Measurements from ENCODE around the gene ATP9A. TPM values are rescaled to one million over a fixed set of nuclear protein-coding genes. Genes with fewer than 3 reads are reported as not detected.

ATP9A gene
- total RNA-seq, 1 donor from 2014 or later: 23.1 TPM

DNA sequence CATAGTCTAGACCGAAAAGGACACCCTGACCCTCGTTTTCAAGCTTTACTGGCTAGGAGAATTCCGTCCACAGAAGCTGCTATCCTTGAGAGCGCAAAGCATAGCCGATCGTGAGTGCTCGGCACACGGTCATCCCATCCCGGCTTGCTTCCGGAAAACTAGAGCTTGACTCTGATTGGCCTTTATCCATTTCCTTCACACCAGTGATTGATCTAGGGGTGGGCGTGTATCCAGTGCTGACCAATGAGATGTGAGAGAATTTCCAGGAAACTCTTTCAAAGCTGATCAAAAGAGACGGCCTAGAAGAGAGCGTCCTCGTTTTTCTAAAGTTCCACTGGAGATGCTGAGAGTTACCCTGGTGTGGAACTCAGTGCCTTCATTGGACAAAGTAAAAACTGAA is 184.7 kb downstream of the ATP9A start:
- no peaks in the 10 kb centered on the region for H3K9me3 ChIP-seq
- intact Hi-C loops (cut with DNase I): no loop called here

DNA sequence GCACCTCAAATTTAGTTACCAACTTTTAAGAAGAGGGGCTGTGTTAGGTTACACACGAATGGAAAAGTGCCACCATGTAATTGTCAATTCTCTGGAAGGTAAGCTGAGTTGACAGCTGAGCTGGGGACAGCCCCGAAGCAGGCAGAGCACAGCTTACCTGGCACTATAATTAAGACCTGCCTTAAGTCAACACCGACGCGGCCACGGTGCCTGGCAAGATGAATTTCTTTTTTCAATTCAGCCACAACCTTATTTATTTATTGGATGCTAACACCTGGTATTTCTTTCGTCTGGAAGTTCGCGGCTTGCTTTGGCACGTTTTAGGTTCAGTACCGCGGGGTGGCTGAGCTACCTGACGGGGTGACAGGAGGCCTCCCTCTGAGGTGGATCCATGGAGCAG is 185.1 kb downstream of the ATP9A start:
- ATAC-seq (no peak), DNase-seq (no peak)
- Histone ChIP-seq H3K4me3 (no peak overlapping the region), H3K9me3 (no peaks in the 10 kb centered on the region), H3K36me3 (no peaks in the 10 kb centered on the region), H3K27me3 (ENCODE audit: low read depth) (no peaks in the 10 kb centered on the region), H3K27ac (no peak overlapping the region), H3K4me1 (no peaks in the 10 kb centered on the region)
- intact Hi-C loops (cut with DNase I): no loop called here
- TF ChIP-seq, protein P1, sequence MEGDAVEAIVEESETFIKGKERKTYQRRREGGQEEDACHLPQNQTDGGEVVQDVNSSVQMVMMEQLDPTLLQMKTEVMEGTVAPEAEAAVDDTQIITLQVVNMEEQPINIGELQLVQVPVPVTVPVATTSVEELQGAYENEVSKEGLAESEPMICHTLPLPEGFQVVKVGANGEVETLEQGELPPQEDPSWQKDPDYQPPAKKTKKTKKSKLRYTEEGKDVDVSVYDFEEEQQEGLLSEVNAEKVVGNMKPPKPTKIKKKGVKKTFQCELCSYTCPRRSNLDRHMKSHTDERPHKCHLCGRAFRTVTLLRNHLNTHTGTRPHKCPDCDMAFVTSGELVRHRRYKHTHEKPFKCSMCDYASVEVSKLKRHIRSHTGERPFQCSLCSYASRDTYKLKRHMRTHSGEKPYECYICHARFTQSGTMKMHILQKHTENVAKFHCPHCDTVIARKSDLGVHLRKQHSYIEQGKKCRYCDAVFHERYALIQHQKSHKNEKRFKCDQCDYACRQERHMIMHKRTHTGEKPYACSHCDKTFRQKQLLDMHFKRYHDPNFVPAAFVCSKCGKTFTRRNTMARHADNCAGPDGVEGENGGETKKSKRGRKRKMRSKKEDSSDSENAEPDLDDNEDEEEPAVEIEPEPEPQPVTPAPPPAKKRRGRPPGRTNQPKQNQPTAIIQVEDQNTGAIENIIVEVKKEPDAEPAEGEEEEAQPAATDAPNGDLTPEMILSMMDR (IDR thresholded peaks at IDR 0.05): no peak

More for the DNA sequence above, 184.7 kb downstream of the ATP9A start:
- no peak overlapping the region for H3K4me3 ChIP-seq
- DNase-seq (no peak), ATAC-seq (no peak)
- no peaks in the 10 kb centered on the region for H3K27me3 ChIP-seq (ENCODE audit: low read depth)
- no peaks in the 10 kb centered on the region for H3K36me3 ChIP-seq
- no peak overlapping the region for H3K27ac ChIP-seq
- H3K4me1 ChIP-seq: no peaks in the 10 kb centered on the region
- TF ChIP-seq, protein P1 (IDR thresholded peaks at IDR 0.05): no peak

DNA sequence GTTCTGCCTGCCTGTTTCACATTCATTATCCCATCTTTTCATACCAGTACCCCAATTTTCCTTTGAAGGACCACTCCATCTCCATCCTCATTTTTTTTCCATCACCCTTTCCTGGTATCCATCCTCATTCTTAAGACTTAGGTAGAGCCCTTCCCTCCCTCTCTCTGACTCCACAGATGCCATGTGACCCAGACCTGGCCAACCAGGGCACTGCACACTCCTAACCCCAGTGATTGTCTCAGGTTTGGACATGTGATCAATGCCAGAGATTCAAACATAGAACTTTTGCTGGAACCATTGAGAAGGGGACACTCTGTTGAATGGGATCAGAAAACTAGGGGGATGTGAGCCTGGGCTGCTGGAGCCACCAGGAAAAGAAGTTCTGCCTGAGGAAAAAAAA is 186.6 kb downstream of the ATP9A start:
- no peaks in the 10 kb centered on the region for H3K9me3 ChIP-seq
- no peak overlapping the region for H3K4me3 ChIP-seq
- TF ChIP-seq, protein P1 (IDR thresholded peaks at IDR 0.05): no peak
- DNase-seq (no peak), ATAC-seq (no peak)
- H3K27ac ChIP-seq: no peak overlapping the region
- no peaks in the 10 kb centered on the region for H3K27me3 ChIP-seq (ENCODE audit: low read depth)
- H3K4me1 ChIP-seq: no peaks in the 10 kb centered on the region
- H3K36me3 ChIP-seq: no peaks in the 10 kb centered on the region
- intact Hi-C loops (cut with DNase I): no loop called here

DNA sequence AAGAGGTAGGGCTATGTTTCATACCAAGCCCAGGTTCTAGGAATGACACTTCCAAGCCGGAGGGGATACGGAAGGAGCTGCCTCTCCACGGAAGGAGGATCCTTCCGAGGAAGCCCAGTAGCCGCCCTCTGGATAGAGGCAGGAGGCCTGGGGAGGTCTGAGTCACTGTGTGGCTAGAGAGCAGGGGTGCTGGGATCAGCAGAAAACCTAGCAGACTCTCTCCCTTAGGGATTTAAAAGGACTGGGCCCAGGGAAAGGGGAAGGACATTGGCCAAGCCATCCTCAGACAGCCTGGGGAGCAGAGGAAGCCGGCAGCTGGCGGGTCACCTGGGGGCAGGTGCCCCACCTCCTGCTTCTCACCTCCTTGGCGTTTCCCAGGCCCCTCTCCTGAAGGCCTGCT is 189.1 kb downstream of the ATP9A start:
- intact Hi-C loops (cut with DNase I): no loop called here

DNA sequence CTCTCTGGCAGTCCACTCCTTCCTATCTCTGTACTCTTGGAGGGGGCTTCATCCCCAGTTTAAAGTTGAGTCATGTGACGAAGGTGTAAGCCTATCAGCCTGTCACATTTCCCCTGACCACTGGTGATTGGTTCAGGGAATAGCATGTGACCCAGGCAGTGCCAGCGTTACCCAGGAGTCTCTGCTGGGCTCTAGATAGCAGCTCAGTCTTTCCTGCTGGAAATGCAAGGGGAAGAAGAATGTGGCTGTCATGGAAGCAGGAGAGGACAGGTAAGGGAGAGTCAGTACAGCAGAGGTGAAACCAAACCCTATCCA is 190.1 kb downstream of the ATP9A start:
- TF ChIP-seq, protein P1 (IDR thresholded peaks at IDR 0.05): no peak
- intact Hi-C loops (cut with DNase I): no loop called here
- H3K36me3 ChIP-seq: no peaks in the 10 kb centered on the region
- H3K27ac ChIP-seq: no peak overlapping the region
- DNase-seq (no peak), ATAC-seq (no peak)
- no peaks in the 10 kb centered on the region for H3K9me3 ChIP-seq
- no peaks in the 10 kb centered on the region for H3K27me3 ChIP-seq (ENCODE audit: low read depth)
- no peaks in the 10 kb centered on the region for H3K4me1 ChIP-seq
- H3K4me3 ChIP-seq: no peak overlapping the region

More for the DNA sequence above, 189.1 kb downstream of the ATP9A start:
- no peak for ATAC-seq
- TF ChIP-seq, protein P1 (IDR thresholded peaks at IDR 0.05): no peak
- Histone ChIP-seq H3K27me3 (ENCODE audit: low read depth) (no peaks in the 10 kb centered on the region), H3K36me3 (no peaks in the 10 kb centered on the region), H3K9me3 (no peaks in the 10 kb centered on the region), H3K4me1 (no peaks in the 10 kb centered on the region), H3K27ac (no peak overlapping the region), H3K4me3 (no peak overlapping the region)
- no peak for DNase-seq

Data from lower lobe of right lung (tissue), 2 donors.